ENCODE measurements around the gene KIF12.
"Not testable (repeated sequence)": the region's sequence is repeated elsewhere in the genome, so short reads cannot be mapped to it uniquely, and the experiment has no call there.

KIF12 gene

DNA sequence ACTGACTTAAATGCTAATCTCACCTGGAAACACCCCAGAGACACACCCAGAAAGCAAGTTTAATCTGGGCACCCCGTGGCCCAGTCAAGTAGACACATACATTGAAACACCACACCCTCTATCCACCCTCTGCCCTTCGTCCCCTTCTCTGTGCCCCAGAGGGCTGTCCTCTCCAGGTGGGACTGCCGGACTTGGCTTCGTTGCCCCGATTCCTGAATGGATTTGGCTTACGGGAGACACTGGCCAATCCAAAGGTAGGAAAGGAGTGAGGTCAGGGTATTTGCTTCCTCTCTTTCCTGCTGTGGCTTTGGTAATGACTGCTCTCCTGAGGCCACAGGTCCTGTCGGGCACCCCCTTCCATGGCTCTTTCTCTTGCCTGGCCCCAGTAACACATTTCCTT lies 31.0 kb upstream of the KIF12 start:
- no peak overlapping the region for H3K27ac Mint-ChIP-seq
- H3K36me3 Mint-ChIP-seq, result peaks cover 2% of the 10 kb centered on the region
- H3K27me3 Mint-ChIP-seq, result peaks cover 23% of the 10 kb centered on the region
- no peak for ATAC-seq (ENCODE audit: low read depth)
- H3K4me1 Mint-ChIP-seq, result no peaks in the 10 kb centered on the region
- H3K4me3 Mint-ChIP-seq, result no peak overlapping the region
- no peak for DNase-seq (ENCODE audit: low spot score in 2 of 2)
- H3K9me3 Mint-ChIP-seq, result peaks cover 7% of the 10 kb centered on the region

DNA sequence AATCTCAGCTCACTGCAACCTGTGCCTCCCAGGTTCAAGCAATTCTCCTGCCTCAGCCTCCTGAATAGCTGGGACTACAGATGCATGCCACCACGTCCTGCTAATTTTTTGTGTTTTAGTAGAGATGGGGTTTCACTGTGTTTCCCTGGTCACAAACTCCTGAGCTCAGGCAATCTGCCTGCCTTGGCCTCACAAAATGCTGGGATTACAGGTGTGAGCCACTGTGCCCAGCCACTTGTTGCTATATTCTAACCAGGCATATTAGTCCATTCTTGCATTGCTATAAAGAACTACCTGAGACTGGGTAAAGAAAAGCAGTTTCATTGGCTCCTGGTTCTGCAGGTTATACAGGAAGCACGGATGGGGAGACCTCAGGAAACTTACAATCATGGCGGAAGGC lies 29.7 kb upstream of the KIF12 start:
- not testable (repeated sequence) for H3K27ac Mint-ChIP-seq; H3K4me3 Mint-ChIP-seq; H3K9me3 Mint-ChIP-seq; H3K36me3 Mint-ChIP-seq; ATAC-seq (ENCODE audit: low read depth); DNase-seq (ENCODE audit: low spot score in 2 of 2); H3K4me1 Mint-ChIP-seq
- peaks cover 24% of the 10 kb centered on the region for H3K27me3 Mint-ChIP-seq

DNA sequence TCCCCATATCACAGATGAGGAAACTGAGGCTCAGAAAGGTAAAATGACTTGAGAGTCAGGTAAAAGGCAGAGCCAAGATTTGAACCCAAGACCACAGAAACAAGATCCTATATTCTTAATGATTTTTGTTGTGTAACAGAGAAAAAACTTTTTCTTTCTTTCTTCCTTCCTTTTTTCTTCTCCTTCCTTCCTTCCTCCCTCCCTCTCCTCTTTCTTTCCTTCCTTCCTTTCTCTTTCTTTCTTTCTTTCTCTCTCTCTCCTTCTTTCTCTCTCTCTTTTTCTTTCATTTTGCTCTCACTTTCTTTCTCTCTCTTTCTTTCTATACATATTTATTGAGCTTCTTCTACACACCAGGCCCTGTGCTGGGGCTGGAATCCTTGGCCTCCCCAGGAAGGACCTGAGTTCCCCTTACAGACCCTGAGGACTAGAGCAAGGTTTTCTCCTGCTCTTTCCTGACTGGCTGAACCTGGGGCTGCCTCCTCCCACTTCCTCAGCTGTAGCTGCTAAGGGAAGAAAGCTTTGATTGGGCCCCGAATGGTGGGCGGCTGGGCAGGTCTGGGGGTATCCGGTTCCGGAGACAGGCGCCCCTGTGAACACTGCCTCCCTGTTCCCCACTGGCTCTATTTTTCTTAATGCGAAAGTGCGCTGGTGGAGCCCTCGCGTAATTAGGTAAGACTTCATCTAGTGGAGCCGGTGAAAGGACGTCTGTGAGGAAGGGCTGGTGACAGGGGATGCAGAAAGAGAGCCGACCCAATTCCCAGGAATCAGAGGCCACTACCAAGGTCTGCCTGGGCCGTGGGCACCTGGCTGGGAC lies 27.4 kb upstream of the KIF12 start:
- no peak overlapping the region for H3K4me3 Mint-ChIP-seq
- peaks cover 7% of the 10 kb centered on the region for H3K9me3 Mint-ChIP-seq
- peaks cover 19% of the 10 kb centered on the region for H3K27me3 Mint-ChIP-seq
- H3K4me1 Mint-ChIP-seq, result no peaks in the 10 kb centered on the region
- no peak for ATAC-seq (ENCODE audit: low read depth)
- H3K27ac Mint-ChIP-seq, result no peak overlapping the region
- peaks cover 2% of the 10 kb centered on the region for H3K36me3 Mint-ChIP-seq
- DNase-seq (ENCODE audit: low spot score in 2 of 2), result no peak

DNA sequence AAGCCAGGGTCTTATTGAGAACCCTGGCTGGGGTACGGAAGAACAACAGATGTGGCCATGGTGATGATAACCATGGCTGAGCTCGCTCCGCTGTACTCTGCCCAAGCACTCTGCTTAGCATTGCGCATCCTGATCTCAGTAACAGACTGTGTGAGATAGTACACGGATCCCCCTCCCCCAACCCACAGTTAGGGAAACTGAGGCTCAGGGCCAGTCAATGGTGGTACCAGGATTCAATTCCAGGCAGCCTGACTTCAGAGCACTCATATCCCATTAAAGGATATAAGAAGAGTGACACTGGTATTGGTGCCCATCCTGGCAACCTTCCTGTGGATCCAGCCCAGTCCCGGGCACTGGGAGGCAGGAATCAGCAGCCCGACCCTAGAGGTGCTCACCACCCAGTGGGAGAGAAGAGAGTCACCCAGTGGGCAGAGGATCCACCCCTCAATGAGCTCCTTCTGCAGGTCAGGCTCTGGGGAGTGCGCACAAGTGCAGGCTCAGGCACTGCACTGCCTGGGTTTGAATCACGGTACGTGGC lies 26.5 kb upstream of the KIF12 start:
- H3K36me3 Mint-ChIP-seq, result peaks cover 2% of the 10 kb centered on the region
- peaks cover 17% of the 10 kb centered on the region for H3K27me3 Mint-ChIP-seq
- H3K27ac Mint-ChIP-seq, result no peak overlapping the region
- H3K4me3 Mint-ChIP-seq, result no peak overlapping the region
- no peaks in the 10 kb centered on the region for H3K4me1 Mint-ChIP-seq
- ATAC-seq (ENCODE audit: low read depth) (no peak), DNase-seq (ENCODE audit: low spot score in 2 of 2) (no peak)
- H3K9me3 Mint-ChIP-seq, result peaks cover 9% of the 10 kb centered on the region

DNA sequence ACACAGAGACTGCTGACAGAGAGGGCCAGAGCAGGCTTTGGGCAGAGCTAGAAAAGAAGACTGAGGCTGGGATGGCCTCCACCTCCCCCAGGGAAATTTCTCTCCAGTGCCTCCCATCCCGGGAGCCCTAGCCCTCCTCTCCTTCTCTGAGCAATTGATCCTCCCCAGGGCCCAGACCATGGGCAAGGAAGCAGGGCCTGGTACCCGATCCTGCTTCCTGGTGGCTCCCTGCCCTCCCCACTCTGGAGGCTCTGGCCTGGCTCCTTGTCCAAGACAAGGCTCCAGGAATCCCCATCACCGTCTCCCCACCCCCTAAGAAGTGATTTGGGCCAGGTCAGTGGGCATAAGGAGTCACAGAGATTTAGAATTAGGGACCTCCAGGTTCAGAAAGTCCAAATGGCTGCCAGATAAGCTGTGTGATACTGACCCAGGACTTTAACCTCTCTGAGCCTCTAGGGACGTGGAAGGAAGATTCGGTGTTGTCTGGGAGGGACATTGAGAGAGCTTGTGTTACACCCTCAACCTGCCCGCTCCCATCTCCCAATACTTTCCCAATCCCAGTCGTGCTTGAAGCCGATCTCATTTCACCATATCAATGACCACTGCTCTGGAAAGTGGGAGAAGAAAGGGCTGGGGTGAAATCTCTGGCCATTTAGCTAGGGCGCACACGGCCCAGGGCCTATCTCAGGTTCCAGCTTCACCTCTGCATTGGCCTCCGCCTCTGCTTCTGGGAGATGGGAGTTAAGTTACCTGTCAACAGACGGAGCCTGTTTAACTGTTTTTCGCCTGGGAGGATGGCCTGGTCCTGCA lies 25.8 kb upstream of the KIF12 start:
- Mint-ChIP-seq H3K4me3 (no peak overlapping the region), H3K27me3 (peaks cover 19% of the 10 kb centered on the region), H3K4me1 (no peaks in the 10 kb centered on the region), H3K9me3 (peaks cover 11% of the 10 kb centered on the region), H3K36me3 (peaks cover 2% of the 10 kb centered on the region), H3K27ac (no peak overlapping the region)
- DNase-seq (ENCODE audit: low spot score in 2 of 2), result no peak
- ATAC-seq (ENCODE audit: low read depth), result no peak

DNA sequence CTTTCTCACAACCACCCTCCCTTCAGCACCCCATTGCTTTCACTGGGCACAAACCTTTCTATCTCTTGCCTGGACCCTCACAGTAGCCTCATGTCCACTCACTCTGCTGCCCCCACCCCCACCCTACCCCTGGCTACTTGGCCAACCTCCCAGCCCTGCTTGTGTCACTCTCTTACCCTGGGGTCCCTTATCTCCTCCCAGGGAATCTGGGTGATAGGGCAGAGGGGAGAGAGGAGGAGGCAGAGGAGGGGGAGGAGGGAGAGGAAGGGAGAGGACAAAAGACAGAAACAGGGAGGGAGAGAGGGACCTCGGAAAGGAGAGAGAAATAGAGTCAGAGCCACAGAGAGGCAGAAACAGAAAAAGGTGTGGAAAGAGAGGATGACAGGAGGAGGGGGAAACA lies 25.0 kb upstream of the KIF12 start:
- peaks cover 17% of the 10 kb centered on the region for H3K27me3 Mint-ChIP-seq
- peaks cover 11% of the 10 kb centered on the region for H3K9me3 Mint-ChIP-seq
- ATAC-seq (ENCODE audit: low read depth) (no peak), DNase-seq (ENCODE audit: low spot score in 2 of 2) (no peak)
- no peak overlapping the region for H3K4me3 Mint-ChIP-seq
- H3K4me1 Mint-ChIP-seq, result no peaks in the 10 kb centered on the region
- H3K36me3 Mint-ChIP-seq, result peaks cover 2% of the 10 kb centered on the region
- H3K27ac Mint-ChIP-seq, result no peak overlapping the region

DNA sequence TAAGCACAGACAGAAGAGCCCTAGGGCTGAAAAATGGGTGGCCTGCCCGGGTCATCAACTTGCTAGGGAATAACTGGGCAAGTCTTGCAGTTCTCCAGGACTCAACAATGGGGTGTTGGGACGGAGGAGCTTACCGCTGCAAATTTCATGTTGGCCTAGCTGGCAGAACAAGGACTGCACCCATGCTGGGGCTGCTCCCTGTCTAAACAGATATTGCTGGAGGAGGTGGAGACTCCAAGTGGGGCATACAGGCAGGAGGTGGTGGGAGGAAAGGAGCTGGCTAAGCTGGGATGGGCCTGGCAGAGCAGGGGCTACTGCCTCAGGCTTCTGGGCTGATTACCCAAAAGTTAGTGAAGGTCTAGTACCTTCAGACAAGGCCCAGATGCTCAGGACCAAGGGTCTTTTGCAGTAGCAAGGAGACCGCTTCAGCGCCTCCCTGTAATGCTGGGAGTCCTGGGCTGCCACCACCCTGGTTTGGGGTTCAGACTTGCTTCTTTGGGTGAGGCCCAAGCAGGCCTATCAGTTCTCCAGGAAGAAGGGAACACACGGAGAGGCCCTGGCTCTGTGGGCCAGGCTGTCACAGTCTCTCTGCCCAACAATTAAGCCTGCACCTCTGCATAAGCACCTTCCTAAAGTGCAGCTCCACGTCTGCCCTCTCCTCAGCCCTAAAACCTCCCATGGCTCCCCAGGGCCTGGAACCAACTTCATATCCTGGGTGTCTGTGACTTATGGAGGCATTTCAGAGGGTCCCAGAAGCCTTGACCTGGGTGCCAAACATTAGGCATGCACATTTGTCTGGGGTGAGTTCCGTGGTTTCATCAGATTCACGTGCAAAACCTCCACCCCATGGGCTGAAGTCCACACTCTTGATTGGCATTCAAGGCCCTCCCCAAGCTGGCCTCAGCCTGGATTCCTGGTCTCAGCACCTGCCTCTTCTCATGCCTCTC lies 24.2 kb upstream of the KIF12 start:
- H3K27me3 Mint-ChIP-seq, result peaks cover 18% of the 10 kb centered on the region
- DNase-seq (ENCODE audit: low spot score in 2 of 2), result no peak
- H3K36me3 Mint-ChIP-seq, result peaks cover 2% of the 10 kb centered on the region
- no peak overlapping the region for H3K4me3 Mint-ChIP-seq
- peaks cover 10% of the 10 kb centered on the region for H3K9me3 Mint-ChIP-seq
- no peaks in the 10 kb centered on the region for H3K4me1 Mint-ChIP-seq
- no peak overlapping the region for H3K27ac Mint-ChIP-seq
- no peak for ATAC-seq (ENCODE audit: low read depth)

DNA sequence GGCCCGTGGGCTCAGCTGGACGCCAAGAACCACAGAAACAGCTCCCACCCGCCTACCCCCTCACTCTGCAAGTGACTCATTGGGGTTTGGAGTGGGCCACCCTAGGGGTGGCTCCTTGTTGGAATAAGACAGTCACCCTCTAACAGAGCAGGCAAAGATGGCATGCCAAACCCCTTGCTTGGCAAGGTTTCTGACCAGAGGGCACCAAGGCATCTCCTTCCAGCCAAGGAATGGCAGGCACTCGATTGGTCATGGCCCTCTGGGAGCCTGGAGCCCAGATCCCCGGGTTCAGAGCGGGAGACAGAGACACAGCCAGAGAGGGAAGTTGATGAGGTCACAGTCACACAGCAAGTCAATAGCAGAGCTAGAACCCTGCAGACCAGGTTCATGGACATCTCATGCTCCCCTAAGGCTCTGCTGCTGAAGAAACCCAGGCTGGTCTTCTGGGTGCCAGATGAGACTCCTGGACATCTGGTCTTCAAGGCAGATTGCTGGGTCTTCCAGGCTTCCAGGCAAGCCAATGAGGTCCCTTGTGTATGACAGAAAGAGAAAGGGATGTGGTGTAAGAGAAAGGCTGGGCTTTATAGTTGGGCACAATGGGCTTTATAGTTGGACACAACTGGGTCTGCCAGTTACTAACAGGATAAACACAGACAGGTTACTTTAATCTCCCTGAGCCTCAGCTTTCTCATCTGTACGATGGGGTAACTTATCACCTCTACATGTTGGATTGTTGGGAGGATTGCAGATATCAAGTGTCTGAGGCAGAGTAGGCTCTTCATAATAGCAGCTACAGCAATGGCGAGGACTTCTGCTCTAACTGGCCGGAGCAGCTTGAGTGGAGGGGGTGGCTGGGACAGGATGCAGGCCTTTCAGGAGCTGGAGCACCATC lies 23.3 kb upstream of the KIF12 start:
- H3K4me3 Mint-ChIP-seq, result no peak overlapping the region
- no peak for ATAC-seq (ENCODE audit: low read depth)
- no peak overlapping the region for H3K27ac Mint-ChIP-seq
- no peak for DNase-seq (ENCODE audit: low spot score in 2 of 2)
- peaks cover 2% of the 10 kb centered on the region for H3K36me3 Mint-ChIP-seq
- H3K9me3 Mint-ChIP-seq, result peaks cover 6% of the 10 kb centered on the region
- no peaks in the 10 kb centered on the region for H3K4me1 Mint-ChIP-seq
- H3K27me3 Mint-ChIP-seq, result peaks cover 21% of the 10 kb centered on the region

DNA sequence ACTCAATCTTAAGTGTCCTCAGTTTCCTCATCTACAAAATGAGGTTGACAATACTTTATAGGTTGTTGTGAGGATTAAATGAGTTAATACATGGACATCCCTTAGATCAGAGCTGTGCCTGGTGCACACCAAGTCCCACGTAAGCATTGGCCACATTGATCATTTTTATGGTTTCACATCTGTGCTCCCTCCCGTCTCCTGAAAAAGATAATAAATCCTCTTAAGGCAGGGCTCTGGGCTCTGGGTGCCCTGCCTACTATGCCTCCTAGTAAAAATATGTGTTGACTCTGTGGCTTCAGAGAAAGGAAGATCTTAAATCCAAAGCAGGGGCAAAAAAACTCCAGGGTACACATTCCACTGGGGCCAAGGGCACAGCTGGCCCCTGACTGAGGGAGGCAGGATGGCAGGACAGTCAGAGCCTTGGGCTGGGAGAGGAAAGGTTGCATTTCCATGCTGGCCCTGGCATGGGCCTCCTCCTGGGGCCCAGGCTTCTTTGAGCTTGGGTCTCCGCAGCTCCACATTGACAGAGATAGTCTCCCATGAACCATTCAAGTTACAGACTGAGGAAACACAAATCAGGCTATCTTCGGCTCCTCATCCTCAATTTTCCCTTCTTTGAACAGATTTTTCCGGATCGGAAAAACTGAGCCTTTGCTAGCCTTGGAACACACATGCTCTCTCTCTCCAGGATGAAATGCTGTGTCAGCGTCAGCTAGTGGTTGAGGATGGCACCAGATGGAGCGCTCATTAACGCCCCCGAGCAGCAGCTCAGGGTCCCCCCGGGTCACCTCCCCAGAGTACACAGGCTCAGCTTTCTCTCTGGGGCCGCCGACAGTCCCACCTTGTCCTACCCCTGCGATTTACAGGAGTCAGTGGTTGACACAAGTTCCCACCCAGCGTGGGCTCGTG lies 22.4 kb upstream of the KIF12 start:
- H3K4me1 Mint-ChIP-seq, result no peaks in the 10 kb centered on the region
- H3K27ac Mint-ChIP-seq, result no peak overlapping the region
- H3K36me3 Mint-ChIP-seq, result no peaks in the 10 kb centered on the region
- H3K9me3 Mint-ChIP-seq, result peaks cover 3% of the 10 kb centered on the region
- no peak overlapping the region for H3K4me3 Mint-ChIP-seq
- DNase-seq (ENCODE audit: low spot score in 2 of 2) (no peak), ATAC-seq (ENCODE audit: low read depth) (no peak)
- peaks cover 20% of the 10 kb centered on the region for H3K27me3 Mint-ChIP-seq

DNA sequence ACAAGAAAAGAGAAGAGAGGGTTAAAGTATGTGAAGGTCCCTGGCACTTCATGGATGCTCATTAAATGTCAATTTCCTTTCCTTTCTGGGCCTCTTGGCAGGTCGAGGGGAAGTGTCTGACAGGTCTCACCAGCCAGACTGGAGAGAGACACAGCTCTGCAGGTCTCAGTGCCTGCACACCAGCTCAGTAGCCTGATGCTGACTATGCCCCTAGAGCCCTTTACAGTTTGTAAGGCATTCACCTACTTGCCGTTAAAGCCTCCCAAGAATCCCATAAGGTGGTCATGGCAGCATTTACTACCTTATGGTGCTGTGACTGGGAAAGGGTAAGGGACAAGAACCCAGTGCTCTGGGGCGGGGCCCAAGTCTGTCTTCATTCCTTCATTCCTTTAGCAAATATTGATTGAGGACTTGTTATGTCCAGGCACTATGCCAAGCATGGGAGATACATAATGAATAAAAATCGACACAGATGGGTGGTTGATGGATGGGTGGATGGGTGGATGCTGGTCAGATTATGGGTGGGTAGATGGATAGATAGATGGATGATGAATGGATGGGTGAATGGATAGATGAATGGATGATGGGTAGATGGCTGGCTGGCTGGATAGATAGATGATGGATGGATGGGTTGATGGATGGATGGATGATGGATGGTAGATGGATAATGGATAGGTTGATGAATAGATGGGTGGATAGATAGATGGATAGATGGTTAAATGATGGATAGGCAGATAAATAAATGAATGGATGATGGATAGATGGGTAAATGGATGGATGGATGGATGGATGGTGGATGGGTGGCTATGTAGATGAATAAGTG lies 21.3 kb upstream of the KIF12 start:
- no peak overlapping the region for H3K4me3 Mint-ChIP-seq
- peaks cover 17% of the 10 kb centered on the region for H3K27me3 Mint-ChIP-seq
- H3K27ac Mint-ChIP-seq, result no peak overlapping the region
- no peaks in the 10 kb centered on the region for H3K36me3 Mint-ChIP-seq
- no peaks in the 10 kb centered on the region for H3K4me1 Mint-ChIP-seq
- peaks cover 3% of the 10 kb centered on the region for H3K9me3 Mint-ChIP-seq
- ATAC-seq (ENCODE audit: low read depth) (no peak), DNase-seq (ENCODE audit: low spot score in 2 of 2) (no peak)

DNA sequence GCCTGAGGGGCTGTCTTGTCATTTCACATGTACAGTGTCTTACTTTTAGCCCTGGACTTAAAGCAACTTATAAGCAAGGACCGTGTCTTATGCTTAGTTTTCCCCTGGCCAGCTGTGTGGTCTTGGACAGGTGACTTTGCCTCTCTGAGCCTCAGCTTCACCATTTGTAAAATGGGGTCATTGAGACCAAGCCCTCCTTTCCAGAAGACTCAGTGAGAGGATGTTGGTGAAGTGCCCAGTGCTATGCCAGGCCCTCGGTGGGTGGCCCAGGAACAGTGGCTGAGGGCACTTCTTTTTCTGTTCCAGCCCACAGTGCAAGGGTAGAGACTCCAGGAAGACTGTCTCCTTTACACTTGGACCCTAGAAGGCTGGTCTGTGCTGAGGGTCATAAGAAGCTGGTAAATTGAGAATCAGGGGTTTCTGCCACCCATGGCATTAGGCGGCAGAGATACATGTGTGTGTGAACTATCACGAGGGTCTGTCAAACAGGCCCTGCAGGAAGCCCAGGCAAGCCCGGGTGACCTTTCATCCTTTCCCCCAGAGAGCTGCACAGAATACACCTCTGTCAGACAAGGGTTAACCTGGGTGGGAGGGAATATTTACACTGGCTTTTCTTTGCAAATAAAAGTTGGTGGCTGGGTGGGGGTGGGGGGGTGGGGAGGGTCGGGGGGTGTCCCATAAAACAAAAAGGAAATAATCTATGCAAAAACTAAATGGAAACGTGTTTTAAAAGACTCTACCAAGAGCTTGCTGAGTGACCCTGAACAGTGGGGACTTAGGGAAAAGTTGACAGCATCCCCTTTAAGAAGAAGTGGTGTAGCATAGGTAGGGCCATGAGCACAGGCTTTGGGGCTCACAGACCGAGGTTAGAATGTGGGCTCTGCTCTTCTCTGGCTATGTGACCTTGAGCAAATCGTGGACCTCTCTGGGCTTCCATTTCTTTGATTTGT lies 20.4 kb upstream of the KIF12 start:
- Mint-ChIP-seq H3K4me3 (no peak overlapping the region), H3K9me3 (peaks cover 3% of the 10 kb centered on the region), H3K27ac (no peak overlapping the region), H3K36me3 (no peaks in the 10 kb centered on the region), H3K27me3 (peaks cover 17% of the 10 kb centered on the region), H3K4me1 (no peaks in the 10 kb centered on the region)
- no peak for ATAC-seq (ENCODE audit: low read depth)
- no peak for DNase-seq (ENCODE audit: low spot score in 2 of 2)
